HepG2 (cell line): ENCODE data around the gene IPPK. TPM values are rescaled to one million over a fixed set of nuclear protein-coding genes. Genes with fewer than 3 reads are reported as not detected.

ENCODE experiments used
- ATAC-seq: fragments of 200-7000 bp; cut with Tn5 transposase; 3 replicates; pipeline ENCODE4 v1.9.1; 2020; ENCODE audit warnings: mild to moderate bottlenecking, moderate library complexity
- BruUV-seq: library from RNA; stranded (reverse); fragments of 400-500 nt; replicated peaks from 2 replicates; lab custom pipeline; 2021; lab: Mats Ljungman, UMichigan
- CTCF ChIA-PET: fragments of 300-600 bp; formaldehyde crosslinking; extraction: SDS; loops from one replicate; lab custom pipeline; 2021; ENCODE audit warnings: low total read pairs, inconsistent platforms, low intra/inter-chr PET ratio; lab: Yijun Ruan, JAX
- POLR2A ChIA-PET: fragments of 350-600 bp; sonication (Branson Sonifier 250); formaldehyde crosslinking; loops from one replicate; lab custom pipeline; 2020; ENCODE audit warnings: antibody characterized with exemption, inconsistent platforms; lab: Yijun Ruan, JAX
- DNase-seq: peaks from one replicate; pipeline ENCODE4 v3.0.0-alpha.2; 2015; ENCODE audit warnings: low spot score
- FAIRE-seq: peaks from 3 replicates; lab custom pipeline; 2011; peaks lifted over from hg19 to GRCh38; lab: Jason Lieb, UNC
- H2AFZ ChIP-seq: one replicate; pipeline ENCODE4 v1.6.1; 2011; ENCODE audit warnings: low read length, inconsistent platforms
- H3K27ac ChIP-seq: fragments of 300-600 bp; 3 replicates; pipeline ENCODE4 v1.8.0; 2011; ENCODE audit warnings: mixed run types, mild to moderate bottlenecking, mixed read lengths, low read length, inconsistent platforms; ENCODE audit not compliant: insufficient read depth; ENCODE audit errors: extremely low read length
- H3K27me3 ChIP-seq, 2 experiments: fragments of 200-600 bp in 1 of 2; 2 replicates in 1 of 2; 3 replicates in 1 of 2; pipeline versions ENCODE4 v1.6.0 to v1.8.0; 2011; ENCODE audit warnings: low read length in 2 of 2, mild to moderate bottlenecking in 2 of 2, moderate library complexity in 2 of 2, inconsistent platforms in 1 of 2; ENCODE audit not compliant: insufficient read depth in 2 of 2, control insufficient read depth in 1 of 2
- H3K36me3 ChIP-seq, 2 experiments: fragments of 200-600 bp in 1 of 2; replicated peaks in 1 of 2; 2 replicates in 1 of 2; 3 replicates in 1 of 2; pipeline versions ENCODE4 v1.5.1 to v1.8.0; 2011; ENCODE audit warnings: low read length in 2 of 2, inconsistent platforms in 1 of 2; ENCODE audit not compliant: insufficient read depth in 2 of 2, control insufficient read depth in 1 of 2
- H3K4me1 ChIP-seq: 2 replicates; pipeline ENCODE4 v1.5.1; 2012; ENCODE audit warnings: low read length, inconsistent platforms; ENCODE audit not compliant: insufficient read depth
- H3K4me2 ChIP-seq: 2 replicates; pipeline ENCODE4 v1.6.0; 2011; ENCODE audit warnings: low read depth, low read length, inconsistent platforms
- H3K4me3 ChIP-seq, 3 experiments: fragments of 200-600 bp in 1 of 3; sonication (generic), shearing (Covaris generic) in 1 of 3; replicated peaks in 1 of 3; 2 replicates each; pipeline ENCODE4 v1.5.1; 2011 to 2016; ENCODE audit warnings: low read length in 3 of 3, inconsistent platforms in 2 of 3, low read depth in 2 of 3, mild to moderate bottlenecking in 2 of 3, control low read depth in 1 of 3, mixed read lengths in 1 of 3; ENCODE audit not compliant: insufficient read depth in 1 of 3
- H3K79me2 ChIP-seq: one replicate; pipeline ENCODE4 v1.6.1; 2011; ENCODE audit warnings: low read length, inconsistent platforms; ENCODE audit not compliant: insufficient read depth
- H3K9ac ChIP-seq: 2 replicates; pipeline ENCODE4 v1.6.0; 2011; ENCODE audit warnings: mild to moderate bottlenecking, low read depth, low read length, inconsistent platforms; ENCODE audit not compliant: insufficient read depth
- H3K9me3 ChIP-seq: 2 replicates; pipeline ENCODE4 v1.5.1; 2012; ENCODE audit warnings: mild to moderate bottlenecking, low read length
- H4K20me1 ChIP-seq: 2 replicates; pipeline ENCODE4 v1.6.0; 2011; ENCODE audit warnings: inconsistent platforms, mild to moderate bottlenecking, low read length, moderate library complexity; ENCODE audit not compliant: insufficient read depth
- HOXA7 ChIP-seq: sonication (generic); formaldehyde crosslinking; IDR thresholded peaks from 2 replicates; pipeline ENCODE4 v1.8.1; 2022; ENCODE audit warnings: mild to moderate bottlenecking, missing genetic modification reagents, moderate library complexity
- KAT8 ChIP-seq: IDR thresholded peaks from 2 replicates; pipeline ENCODE4 v1.6.1; 2016; ENCODE audit warnings: missing genetic modification reagents, missing compliant biosample characterization
- LRRFIP1 ChIP-seq: sonication (generic); formaldehyde crosslinking; conservative IDR thresholded peaks from 2 replicates; pipeline ENCODE4 v1.4.0; 2020; ENCODE audit warnings: missing genetic modification reagents
- MAX ChIP-seq: IDR thresholded peaks from 2 replicates; pipeline ENCODE4 v1.6.1; 2012; ENCODE audit warnings: inconsistent platforms
- MTERF4 ChIP-seq: sonication (generic); formaldehyde crosslinking; IDR thresholded peaks from 2 replicates; pipeline ENCODE4 v1.8.0; 2023; ENCODE audit warnings: mild to moderate bottlenecking, missing genetic modification reagents
- NFIB ChIP-seq: sonication (generic); formaldehyde crosslinking; IDR thresholded peaks from 2 replicates; pipeline ENCODE4 v1.9.0; 2021; ENCODE audit warnings: missing genetic modification reagents, mild to moderate bottlenecking, borderline replicate concordance
- POLR2A ChIP-seq, 2 experiments: IDR thresholded peaks; 2 replicates each; pipeline ENCODE4 v1.6.1; 2011; ENCODE audit warnings: low read depth in 2 of 2, low read length in 2 of 2, mild to moderate bottlenecking in 1 of 2, moderate library complexity in 1 of 2; ENCODE audit not compliant: insufficient read depth in 1 of 2
- SOX6 ChIP-seq, 2 experiments: fragments of 450-650 bp in 1 of 2; sonication (generic) in 1 of 2; formaldehyde crosslinking in 1 of 2; IDR thresholded peaks; 2 replicates each; pipeline versions ENCODE4 v1.4.0 to v1.6.1; 2017 to 2020; ENCODE audit warnings: antibody characterized with exemption in 1 of 2, mild to moderate bottlenecking in 1 of 2, missing genetic modification reagents in 1 of 2
- SP1 ChIP-seq, 2 experiments: fragments of 450-650 bp in 1 of 2; sonication (generic) in 1 of 2; formaldehyde crosslinking in 1 of 2; IDR thresholded peaks; 2 replicates each; pipeline versions ENCODE4 v1.4.0 to v1.6.1; 2016 to 2020; ENCODE audit warnings: missing genetic modification reagents in 1 of 2
- TBP ChIP-seq: sonication (generic); formaldehyde crosslinking; IDR thresholded peaks from 2 replicates; pipeline ENCODE4 v1.5.0; 2020; ENCODE audit warnings: missing genetic modification reagents
- TBX3 ChIP-seq: fragments of 450-650 bp; IDR thresholded peaks from 2 replicates; pipeline ENCODE4 v1.6.1; 2017; ENCODE audit warnings: antibody characterized with exemption, mild to moderate bottlenecking, inconsistent platforms, borderline replicate concordance
- TGIF2 ChIP-seq: IDR thresholded peaks from 2 replicates; pipeline ENCODE4 v1.6.1; 2016; ENCODE audit warnings: control low read depth, missing compliant biosample characterization
- ZFP91 ChIP-seq: sonication (generic); formaldehyde crosslinking; IDR thresholded peaks from 2 replicates; pipeline ENCODE4 v1.9.0; 2022; ENCODE audit warnings: missing genetic modification reagents, mild to moderate bottlenecking, borderline replicate concordance
- ZKSCAN1 ChIP-seq: fragments of 150-350 bp; IDR thresholded peaks from 2 replicates; pipeline ENCODE4 v1.6.1; 2014; ENCODE audit warnings: low read length
- ZNF160 ChIP-seq: sonication (generic); formaldehyde crosslinking; IDR thresholded peaks from 2 replicates; pipeline ENCODE4 v1.8.0; 2022; ENCODE audit warnings: mild to moderate bottlenecking, inconsistent platforms, missing genetic modification reagents
- ZNF282 ChIP-seq: fragments of 450-650 bp; IDR thresholded peaks from 2 replicates; pipeline ENCODE4 v1.6.1; 2018; ENCODE audit not compliant: partially characterized antibody
- ZNF333 ChIP-seq: sonication (generic); formaldehyde crosslinking; IDR thresholded peaks from 2 replicates; pipeline ENCODE4 v1.4.0; 2020; ENCODE audit warnings: mild to moderate bottlenecking, missing genetic modification reagents, borderline replicate concordance
- ZNF430 ChIP-seq: sonication (generic); formaldehyde crosslinking; IDR thresholded peaks from 2 replicates; pipeline ENCODE4 v1.9.0; 2021; ENCODE audit warnings: mild to moderate bottlenecking, missing genetic modification reagents
- ZNF605 ChIP-seq: sonication (generic); formaldehyde crosslinking; IDR thresholded peaks from 2 replicates; pipeline ENCODE4 v1.8.0; 2022; ENCODE audit warnings: mild to moderate bottlenecking, missing genetic modification reagents
- WGBS: methylation state at CpG from one replicate; pipeline ENCODE4 v1.1.6; 2017; ENCODE audit warnings: low lambda C conversion rate; 5-methylcytosine and 5-hydroxymethylcytosine counted together
- in situ Hi-C: cut with HindIII; loops from 2 replicates; pipeline ENCODE4 v1.10.0; 2017; ENCODE audit warnings: low pct_unique_long_range_greater_than_20kb; ENCODE audit not compliant: extremely low pct_ligation_motif_present
- intact Hi-C: fragments of 100-400 bp; cut with micrococcal nuclease; formaldehyde crosslinking; loops from one replicate; pipeline ENCODE4 v1.10.0; 2022; ENCODE audit not compliant: unreplicated experiment
- polyA plus RNA-seq, 8 experiments: library from polyadenylated mRNA; depleted of rRNA in 3 of 8; stranded (reverse) in 7 of 8; unstranded in 1 of 8; fragments of >200 nt; fragmentation: Illumina TruSeq in 4 of 8; extraction: Trizol in 4 of 8; gene quantifications; 2 replicates each; pipeline versions ENCODE4 v1.2.1 to v1.2.3, GENCODE V29; 2011 to 2016; ENCODE audit warnings: low read depth in 4 of 8, missing spikeins in 1 of 8, mixed read lengths in 1 of 8; ENCODE audit not compliant: insufficient read depth in 1 of 8
- total RNA-seq, 5 experiments: library from RNA; depleted of rRNA; stranded (reverse); fragments of >200 nt; fragmentation: Illumina TruSeq; extraction: Trizol; gene quantifications; 2 replicates each; pipeline ENCODE4 v1.2.3, GENCODE V29; 2016; ENCODE audit warnings: low read depth in 1 of 5

Gene IPPK
- total and polyA plus RNA-seq, 2 of the 13 experiments (the other 11 are each of a cell fraction or from before 2014, with no cell fraction given): 9.9 to 14.1 TPM

- in situ Hi-C loops (no loop called here), intact Hi-C loops (no loop called here)
- H4K20me1 ChIP-seq: peaks cover 4% of the 10 kb centered on the region; the same call in 1 of the 2 replicates
- 25% methylated on average over 10 of the region's 14 CpGs for WGBS
- no peaks in the 10 kb centered on the region for H3K9me3 ChIP-seq
- POLR2A ChIA-PET: no interaction called here
- ATAC-seq (peak; percentile 58), FAIRE-seq (peak; percentile 50), DNase-seq (peak; percentile 43)
- peaks cover 39% of the 10 kb centered on the region for H3K79me2 ChIP-seq
- H3K27me3 ChIP-seq: no peaks in the 10 kb centered on the region; a peak in 1 of 5 replicates
- TSS peak; percentile 70 for BruUV-seq
- CTCF ChIA-PET: no interaction called here
- peak overlapping the region; percentile 82 for H3K4me2 ChIP-seq
- peak overlapping the region; percentile 86 for H3K9ac ChIP-seq
- no peak overlapping the region for H2AFZ ChIP-seq
- peaks cover 2 to 8% of the 10 kb centered on the region in 2 experiments; a peak in 2 of 5 replicates for H3K36me3 ChIP-seq
- H3K4me1 ChIP-seq: peaks cover 42% of the 10 kb centered on the region
- peak overlapping the region; percentile 62 for H3K27ac ChIP-seq
- peak overlapping the region; percentile 66 to 98 (median 89) for H3K4me3 ChIP-seq
- TF ChIP-seq ZNF605 (peak; percentile 73; the same call in 1 of the 2 replicates), HOXA7 (CRISPR knock-in tag) (peak; percentile 46; the same call in 1 of the 2 replicates), ZFP91 (CRISPR knock-in tag) (peak; percentile 78; the same call in 1 of the 2 replicates), KAT8 (CRISPR knock-in tag) (0 out of 2 replicates have a peak, but pooled peaks have one; percentile 13), SOX6 (IDR thresholded peaks at IDR 0.05) (no peak), SOX6 (CRISPR knock-in tag; IDR thresholded peaks at IDR 0.05) (no peak), ZNF282 (no peak), ZNF430 (CRISPR knock-in tag) (0 out of 2 replicates have a peak, but pooled peaks have one; percentile 67), MAX (peak; percentile 60), NFIB (CRISPR knock-in tag) (no peak), TBX3 (peak; percentile 73; the same call in 1 of the 2 replicates), ZKSCAN1 (no peak), ZNF333 (CRISPR knock-in tag) (no peak; the same call in 1 of the 2 replicates), LRRFIP1 (CRISPR knock-in tag) (no peak), SP1 (IDR thresholded peaks at IDR 0.05) (no peak), SP1 (CRISPR knock-in tag; IDR thresholded peaks at IDR 0.05) (no peak), TGIF2 (no peak), MTERF4 (no peak), TBP (CRISPR knock-in tag) (no peak), POLR2A (IDR thresholded peaks at IDR 0.05; ENCODE audit: insufficient read depth in 1 of 2, low read depth in 2 of 2, low read length in 2 of 2) (peak in 1 of 2 experiments; percentile 79; a peak in 2 of 4 replicates), ZNF160 (CRISPR knock-in tag) (no peak)
These were observed 995 bp downstream of the IPPK start for GRCh38 chr9:92668746-92669526.
